ENCODE results near the gene GPC6.

The GPC6 gene

GRCh38 chr13:93953841-93954240 lies 727.2 kb downstream of the GPC6 start:
- H3K9me3 ChIP-seq (ENCODE audit: insufficient read depth, low read depth, low read length) = no peaks in the 10 kb centered on the region
- H3K9me2 ChIP-seq (replicated peaks; ENCODE audit: low read depth, low read length) = no peaks in the 10 kb centered on the region

GRCh38 chr13:93955904-93956303 lies 729.3 kb downstream of the GPC6 start:
- no peak for TF ChIP-seq CTCF (conservative IDR thresholded peaks at IDR 0.05; ENCODE audit: low read length)
- Histone ChIP-seq H3K4me3 (ENCODE audit: low read length, poor library complexity, severe bottlenecking) (no peak overlapping the region), H3K36me3 (ENCODE audit: insufficient read depth, low read length) (no peaks in the 10 kb centered on the region), H3K4me2 (ENCODE audit: low read depth, low read length, poor library complexity, severe bottlenecking) (no peak overlapping the region), H3K4me1 (ENCODE audit: insufficient read depth, low read length, poor library complexity, severe bottlenecking) (no peaks in the 10 kb centered on the region), H3K9me2 (replicated peaks; ENCODE audit: low read depth, low read length) (no peaks in the 10 kb centered on the region), H3K79me2 (ENCODE audit: insufficient read depth, low read length) (no peaks in the 10 kb centered on the region), H3K9me3 (ENCODE audit: insufficient read depth, low read depth, low read length) (no peaks in the 10 kb centered on the region), H3K9ac (ENCODE audit: low read depth, low read length, poor library complexity, severe bottlenecking) (no peak overlapping the region), H3K27me3 (ENCODE audit: insufficient read depth, low read length, poor library complexity, severe bottlenecking) (no peaks in the 10 kb centered on the region), H3F3A (ENCODE audit: low read depth) (no peaks in the 10 kb centered on the region), H4K20me1 (ENCODE audit: insufficient read depth, low read length, poor library complexity, severe bottlenecking) (no peaks in the 10 kb centered on the region), H2AFZ (ENCODE audit: low read length) (no peak overlapping the region)

More at GRCh38 chr13:93953841-93954240, 727.2 kb downstream of the GPC6 start:
- H3K36me3 ChIP-seq (ENCODE audit: insufficient read depth, low read length) = no peaks in the 10 kb centered on the region
- no peaks in the 10 kb centered on the region for H3K27me3 ChIP-seq (ENCODE audit: insufficient read depth, low read length, poor library complexity, severe bottlenecking)
- H3F3A ChIP-seq (ENCODE audit: low read depth) = no peaks in the 10 kb centered on the region
- TF ChIP-seq CTCF (conservative IDR thresholded peaks at IDR 0.05; ENCODE audit: low read length) (no peak), EZH2phosphoT487 (IDR thresholded peaks at IDR 0.05; ENCODE audit: borderline replicate concordance) (no peak)
- H3K9ac ChIP-seq (ENCODE audit: low read depth, low read length, poor library complexity, severe bottlenecking) = no peak overlapping the region
- no peaks in the 10 kb centered on the region for H4K20me1 ChIP-seq (ENCODE audit: insufficient read depth, low read length, poor library complexity, severe bottlenecking)
- no peak overlapping the region for H3K4me2 ChIP-seq (ENCODE audit: low read depth, low read length, poor library complexity, severe bottlenecking)
- H3K4me3 ChIP-seq (ENCODE audit: low read length, poor library complexity, severe bottlenecking) = no peak overlapping the region
- H3K4me1 ChIP-seq (ENCODE audit: insufficient read depth, low read length, poor library complexity, severe bottlenecking) = no peaks in the 10 kb centered on the region
- no peaks in the 10 kb centered on the region for H3K79me2 ChIP-seq (ENCODE audit: insufficient read depth, low read length)
- no peak overlapping the region for H2AFZ ChIP-seq (ENCODE audit: low read length)

GRCh38 chr13:93956426-93956825 lies 729.8 kb downstream of the GPC6 start:
- TF ChIP-seq EZH2phosphoT487 (IDR thresholded peaks at IDR 0.05; ENCODE audit: borderline replicate concordance) = no peak
- Histone ChIP-seq H3K4me2 (ENCODE audit: low read depth, low read length, poor library complexity, severe bottlenecking) (no peak overlapping the region), H3K9ac (ENCODE audit: low read depth, low read length, poor library complexity, severe bottlenecking) (no peak overlapping the region), H3K27me3 (ENCODE audit: insufficient read depth, low read length, poor library complexity, severe bottlenecking) (no peaks in the 10 kb centered on the region), H3K9me2 (replicated peaks; ENCODE audit: low read depth, low read length) (no peaks in the 10 kb centered on the region), H3K79me2 (ENCODE audit: insufficient read depth, low read length) (no peaks in the 10 kb centered on the region), H3K4me1 (ENCODE audit: insufficient read depth, low read length, poor library complexity, severe bottlenecking) (no peaks in the 10 kb centered on the region), H3K4me3 (ENCODE audit: low read length, poor library complexity, severe bottlenecking) (no peak overlapping the region), H3K9me3 (ENCODE audit: insufficient read depth, low read depth, low read length) (no peaks in the 10 kb centered on the region), H4K20me1 (ENCODE audit: insufficient read depth, low read length, poor library complexity, severe bottlenecking) (no peaks in the 10 kb centered on the region), H3F3A (ENCODE audit: low read depth) (no peaks in the 10 kb centered on the region), H3K36me3 (ENCODE audit: insufficient read depth, low read length) (no peaks in the 10 kb centered on the region), H2AFZ (ENCODE audit: low read length) (no peak overlapping the region)

- no peaks in the 10 kb centered on the region for H3K9me3 ChIP-seq (ENCODE audit: insufficient read depth, low read depth, low read length)
- H3K79me2 ChIP-seq (ENCODE audit: insufficient read depth, low read length) = no peaks in the 10 kb centered on the region
- H3K4me2 ChIP-seq (ENCODE audit: low read depth, low read length, poor library complexity, severe bottlenecking) = no peak overlapping the region
- no peak overlapping the region for H3K4me3 ChIP-seq (ENCODE audit: low read length, poor library complexity, severe bottlenecking)
- no peak overlapping the region for H3K9ac ChIP-seq (ENCODE audit: low read depth, low read length, poor library complexity, severe bottlenecking)
- H3F3A ChIP-seq (ENCODE audit: low read depth) = no peaks in the 10 kb centered on the region
- no peaks in the 10 kb centered on the region for H3K9me2 ChIP-seq (replicated peaks; ENCODE audit: low read depth, low read length)
- H2AFZ ChIP-seq (ENCODE audit: low read length) = no peak overlapping the region
- H4K20me1 ChIP-seq (ENCODE audit: insufficient read depth, low read length, poor library complexity, severe bottlenecking) = no peaks in the 10 kb centered on the region
- TF ChIP-seq EZH2phosphoT487 (IDR thresholded peaks at IDR 0.05; ENCODE audit: borderline replicate concordance) (no peak), CTCF (conservative IDR thresholded peaks at IDR 0.05; ENCODE audit: low read length) (no peak)
- H3K36me3 ChIP-seq (ENCODE audit: insufficient read depth, low read length) = no peaks in the 10 kb centered on the region
- H3K27me3 ChIP-seq (ENCODE audit: insufficient read depth, low read length, poor library complexity, severe bottlenecking) = no peaks in the 10 kb centered on the region
- H3K4me1 ChIP-seq (ENCODE audit: insufficient read depth, low read length, poor library complexity, severe bottlenecking) = no peaks in the 10 kb centered on the region
Observed at GRCh38 chr13:93957371-93957770, 730.8 kb downstream of the GPC6 start.
